ENCODE results near the gene WDR93. TPM values are rescaled to one million over a fixed set of nuclear protein-coding genes. Genes with fewer than 3 reads are reported as not detected.

Gene WDR93
- total and polyA plus RNA-seq, 2 experiments from 2014 or later, result 0.13 TPM; not detected in 1

DNA sequence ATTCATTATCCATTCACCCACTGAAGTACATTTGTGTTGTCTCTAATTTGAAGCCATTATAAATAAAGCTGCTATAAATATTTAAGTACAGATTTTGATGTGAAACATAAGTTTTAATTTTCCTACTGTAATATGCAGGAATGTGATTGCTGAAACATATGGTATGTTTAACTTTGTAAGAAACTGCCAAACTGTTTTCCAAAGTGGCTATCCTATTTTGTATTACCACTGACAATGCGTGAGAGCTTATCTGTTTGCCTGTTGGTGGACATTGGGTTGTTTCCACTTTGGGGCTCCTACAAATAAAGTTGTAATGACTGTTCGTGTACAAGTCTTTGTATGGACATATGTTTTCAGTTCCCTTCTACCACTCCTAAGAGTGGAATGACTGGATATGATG lies 2.5 kb downstream of the WDR93 start:
- H3K79me2 ChIP-seq, result peaks cover 11% of the 10 kb centered on the region
- H3K27ac ChIP-seq, result no peak overlapping the region
- 70% methylated on average over 2 of the region's 2 CpGs for WGBS (ENCODE audit: low lambda C conversion rate, missing lambda C conversion rate)

GRCh38 chr15:89693696-89694095 lies 3.1 kb downstream of the WDR93 start:
- peaks cover 10% of the 10 kb centered on the region for H3K79me2 ChIP-seq
- H3K36me3 ChIP-seq (replicated peaks; ENCODE audit: insufficient read depth, low read depth), result no peaks in the 10 kb centered on the region
- no peaks in the 10 kb centered on the region for H3K9me3 ChIP-seq (ENCODE audit: low read depth)
- no peak overlapping the region for H2AFZ ChIP-seq
- no peak overlapping the region for H3K4me3 ChIP-seq
- H3K4me2 ChIP-seq, result no peak overlapping the region
- 78% methylated on average over 1 of the region's 1 CpG for WGBS (ENCODE audit: low lambda C conversion rate, missing lambda C conversion rate)
- H3K27me3 ChIP-seq, result no peaks in the 10 kb centered on the region
- no peaks in the 10 kb centered on the region for H3K9me2 ChIP-seq (replicated peaks; ENCODE audit: insufficient read depth)
- H3K4me1 ChIP-seq (ENCODE audit: insufficient read depth), result peaks cover 7% of the 10 kb centered on the region
- H3K27ac ChIP-seq, result no peak overlapping the region
- no peaks in the 10 kb centered on the region for H4K20me1 ChIP-seq (ENCODE audit: insufficient read depth, poor library complexity, severe bottlenecking)
- no peak for DNase-seq (ENCODE audit: low spot score)
- TF ChIP-seq EZH2phosphoT487 (IDR thresholded peaks at IDR 0.05; ENCODE audit: low read depth, severe bottlenecking, unreplicated experiment), result no peak
- TF ChIP-seq, protein P1, sequence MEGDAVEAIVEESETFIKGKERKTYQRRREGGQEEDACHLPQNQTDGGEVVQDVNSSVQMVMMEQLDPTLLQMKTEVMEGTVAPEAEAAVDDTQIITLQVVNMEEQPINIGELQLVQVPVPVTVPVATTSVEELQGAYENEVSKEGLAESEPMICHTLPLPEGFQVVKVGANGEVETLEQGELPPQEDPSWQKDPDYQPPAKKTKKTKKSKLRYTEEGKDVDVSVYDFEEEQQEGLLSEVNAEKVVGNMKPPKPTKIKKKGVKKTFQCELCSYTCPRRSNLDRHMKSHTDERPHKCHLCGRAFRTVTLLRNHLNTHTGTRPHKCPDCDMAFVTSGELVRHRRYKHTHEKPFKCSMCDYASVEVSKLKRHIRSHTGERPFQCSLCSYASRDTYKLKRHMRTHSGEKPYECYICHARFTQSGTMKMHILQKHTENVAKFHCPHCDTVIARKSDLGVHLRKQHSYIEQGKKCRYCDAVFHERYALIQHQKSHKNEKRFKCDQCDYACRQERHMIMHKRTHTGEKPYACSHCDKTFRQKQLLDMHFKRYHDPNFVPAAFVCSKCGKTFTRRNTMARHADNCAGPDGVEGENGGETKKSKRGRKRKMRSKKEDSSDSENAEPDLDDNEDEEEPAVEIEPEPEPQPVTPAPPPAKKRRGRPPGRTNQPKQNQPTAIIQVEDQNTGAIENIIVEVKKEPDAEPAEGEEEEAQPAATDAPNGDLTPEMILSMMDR (IDR thresholded peaks at IDR 0.05; ENCODE audit: poor library complexity), result no peak
- no peak for TF ChIP-seq EZH2 (IDR thresholded peaks at IDR 0.05; ENCODE audit: borderline replicate concordance)

More for the DNA sequence above, 2.5 kb downstream of the WDR93 start:
- H2AFZ ChIP-seq, result no peak overlapping the region
- H3K4me1 ChIP-seq (ENCODE audit: insufficient read depth), result peaks cover 7% of the 10 kb centered on the region
- H3K4me2 ChIP-seq, result no peak overlapping the region
- H3K27me3 ChIP-seq, result no peaks in the 10 kb centered on the region
- DNase-seq (ENCODE audit: low spot score), result no peak
- no peaks in the 10 kb centered on the region for H3K36me3 ChIP-seq (replicated peaks; ENCODE audit: insufficient read depth, low read depth)
- no peaks in the 10 kb centered on the region for H4K20me1 ChIP-seq (ENCODE audit: insufficient read depth, poor library complexity, severe bottlenecking)
- TF ChIP-seq, protein P1 (IDR thresholded peaks at IDR 0.05; ENCODE audit: poor library complexity), result no peak
- TF ChIP-seq EZH2 (IDR thresholded peaks at IDR 0.05; ENCODE audit: borderline replicate concordance) (no peak), EZH2phosphoT487 (IDR thresholded peaks at IDR 0.05; ENCODE audit: low read depth, severe bottlenecking, unreplicated experiment) (no peak)
- no peaks in the 10 kb centered on the region for H3K9me3 ChIP-seq (ENCODE audit: low read depth)
- H3K9me2 ChIP-seq (replicated peaks; ENCODE audit: insufficient read depth), result no peaks in the 10 kb centered on the region
- H3K4me3 ChIP-seq, result no peak overlapping the region

DNA sequence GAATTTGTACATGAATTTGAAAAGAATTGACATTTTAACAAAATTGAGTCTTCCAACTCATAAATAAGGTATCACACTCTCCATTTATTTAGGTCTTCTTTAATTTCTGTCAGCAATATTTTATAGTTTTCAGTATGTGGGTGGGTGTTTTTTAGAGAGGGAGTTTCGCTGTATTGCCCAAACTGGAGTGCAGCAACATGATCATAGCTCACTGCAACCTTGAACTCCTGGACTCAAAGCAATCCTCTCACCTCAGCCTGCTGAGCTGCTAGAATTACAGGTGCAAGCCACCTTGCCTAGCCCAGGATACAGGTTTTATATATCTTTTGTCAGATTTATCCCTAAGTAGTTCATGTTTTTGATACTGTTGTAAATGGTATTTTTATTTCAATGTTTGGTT lies 4.6 kb downstream of the WDR93 start:
- TF ChIP-seq EZH2 (IDR thresholded peaks at IDR 0.05; ENCODE audit: borderline replicate concordance) (no peak), EZH2phosphoT487 (IDR thresholded peaks at IDR 0.05; ENCODE audit: low read depth, severe bottlenecking, unreplicated experiment) (no peak)
- TF ChIP-seq, protein P1 (IDR thresholded peaks at IDR 0.05; ENCODE audit: poor library complexity), result no peak

DNA sequence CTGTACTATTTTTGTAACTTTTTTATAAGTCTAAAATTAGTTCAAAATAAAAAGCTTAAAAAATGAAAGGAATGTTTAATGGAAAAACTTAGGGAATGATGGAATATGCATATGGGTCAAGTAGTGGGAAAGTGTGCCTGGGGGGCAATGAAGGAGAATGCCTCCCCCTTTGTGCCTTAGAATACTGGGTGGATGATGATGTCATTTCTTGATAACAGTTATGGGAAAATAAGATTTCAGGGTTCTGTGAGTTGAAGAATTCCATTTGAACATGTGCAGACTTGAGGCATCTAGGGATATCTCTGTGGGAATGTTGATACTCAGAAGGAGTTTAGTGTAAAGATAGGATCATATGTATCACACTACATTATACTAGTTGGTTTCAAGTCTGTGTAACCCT lies 13.8 kb downstream of the WDR93 start:
- Histone ChIP-seq H2AFZ (no peak overlapping the region), H3K9me3 (ENCODE audit: low read depth) (no peaks in the 10 kb centered on the region), H3K4me3 (no peak overlapping the region), H3K27ac (no peak overlapping the region), H3K4me2 (no peak overlapping the region), H3K79me2 (no peaks in the 10 kb centered on the region), H3K9me2 (replicated peaks; ENCODE audit: insufficient read depth) (no peaks in the 10 kb centered on the region), H3K4me1 (ENCODE audit: insufficient read depth) (no peaks in the 10 kb centered on the region), H3K36me3 (replicated peaks; ENCODE audit: insufficient read depth, low read depth) (no peaks in the 10 kb centered on the region), H4K20me1 (ENCODE audit: insufficient read depth, poor library complexity, severe bottlenecking) (no peaks in the 10 kb centered on the region), H3K27me3 (no peaks in the 10 kb centered on the region)
- TF ChIP-seq, protein P1 (IDR thresholded peaks at IDR 0.05; ENCODE audit: poor library complexity), result no peak
- TF ChIP-seq EZH2phosphoT487 (IDR thresholded peaks at IDR 0.05; ENCODE audit: low read depth, severe bottlenecking, unreplicated experiment) (no peak), EZH2 (IDR thresholded peaks at IDR 0.05; ENCODE audit: borderline replicate concordance) (no peak)
- no peak for DNase-seq (ENCODE audit: low spot score)

More for the DNA sequence above, 4.6 kb downstream of the WDR93 start:
- DNase-seq (ENCODE audit: low spot score), result no peak
- H3K9me2 ChIP-seq (replicated peaks; ENCODE audit: insufficient read depth), result no peaks in the 10 kb centered on the region
- no peak overlapping the region for H3K27ac ChIP-seq
- H3K36me3 ChIP-seq (replicated peaks; ENCODE audit: insufficient read depth, low read depth), result no peaks in the 10 kb centered on the region
- H3K4me1 ChIP-seq (ENCODE audit: insufficient read depth), result no peaks in the 10 kb centered on the region
- H4K20me1 ChIP-seq (ENCODE audit: insufficient read depth, poor library complexity, severe bottlenecking), result no peaks in the 10 kb centered on the region
- H3K9me3 ChIP-seq (ENCODE audit: low read depth), result no peaks in the 10 kb centered on the region
- H3K4me2 ChIP-seq, result no peak overlapping the region
- H3K4me3 ChIP-seq, result no peak overlapping the region
- no peaks in the 10 kb centered on the region for H3K27me3 ChIP-seq
- 74% methylated on average over 1 of the region's 1 CpG for WGBS (ENCODE audit: low lambda C conversion rate, missing lambda C conversion rate)
- no peak overlapping the region for H2AFZ ChIP-seq
- peaks cover under 1% of the 10 kb centered on the region for H3K79me2 ChIP-seq
